Parathyroid adenoma (tissue), 2 donors: ENCODE data around the gene WIPI1.
"Not testable (repeated sequence)": the region's sequence is repeated elsewhere in the genome, so short reads cannot be mapped to it uniquely, and the experiment has no call there.

ENCODE experiments used
- H2AFZ ChIP-seq: fragments of 300-600 bp; sonication (generic); one replicate; pipeline ENCODE4 v1.7.0; 2017; ENCODE audit warnings: antibody characterized with exemption, mild to moderate bottlenecking
- H3K27ac ChIP-seq: fragments of 300-600 bp; sonication (generic); one replicate; pipeline ENCODE4 v1.7.0; 2017
- H3K27me3 ChIP-seq: fragments of 300-600 bp; sonication (generic); one replicate; pipeline ENCODE4 v1.7.0; 2017; ENCODE audit warnings: low read length; ENCODE audit not compliant: control insufficient read depth, insufficient read depth
- H3K36me3 ChIP-seq: fragments of 300-600 bp; sonication (generic); one replicate; pipeline ENCODE4 v1.7.0; 2017; ENCODE audit warnings: low read length; ENCODE audit not compliant: control insufficient read depth, insufficient read depth
- H3K4me1 ChIP-seq: fragments of 300-600 bp; sonication (generic); one replicate; pipeline ENCODE4 v1.7.0; 2017; ENCODE audit warnings: control low read depth
- H3K4me2 ChIP-seq: fragments of 300-600 bp; sonication (generic); one replicate; pipeline ENCODE4 v1.7.0; 2017; ENCODE audit warnings: low read length
- H3K4me3 ChIP-seq: fragments of 300-600 bp; sonication (generic); one replicate; pipeline ENCODE4 v1.7.0; 2017; ENCODE audit warnings: low read depth, low read length
- H3K79me2 ChIP-seq: fragments of 300-600 bp; sonication (generic); one replicate; pipeline ENCODE4 v1.7.0; 2017; ENCODE audit warnings: control low read depth
- H3K9ac ChIP-seq: fragments of 300-600 bp; sonication (generic); one replicate; pipeline ENCODE4 v1.7.0; 2017; ENCODE audit warnings: mild to moderate bottlenecking
- H3K9me3 ChIP-seq: fragments of 300-600 bp; sonication (generic); one replicate; pipeline ENCODE4 v1.7.0; 2017; ENCODE audit warnings: low read length; ENCODE audit not compliant: control insufficient read depth
- CTCF ChIP-seq: fragments of 300-600 bp; sonication (generic); IDR thresholded peaks from one replicate; pipeline ENCODE4 v1.7.0; 2017; ENCODE audit warnings: antibody characterized with exemption, mild to moderate bottlenecking
- donor health status: primary hyperparathyroidism.

WIPI1 gene

GRCh38 chr17:68498479-68499326 is 41.4 kb upstream of the WIPI1 start:
- no peaks in the 10 kb centered on the region for H3K9me3 ChIP-seq
- peak overlapping the region; percentile 26 for H3K4me3 ChIP-seq
- no peaks in the 10 kb centered on the region for H3K27me3 ChIP-seq
- H3K4me1 ChIP-seq: peaks cover 46% of the 10 kb centered on the region
- peak overlapping the region; percentile 60 for H3K4me2 ChIP-seq
- H3K27ac ChIP-seq: peak overlapping the region; percentile 96
- H3K36me3 ChIP-seq: no peaks in the 10 kb centered on the region
- TF ChIP-seq CTCF: no peak
- H3K9ac ChIP-seq: no peak overlapping the region
- H2AFZ ChIP-seq: peak overlapping the region; percentile 69
- no peaks in the 10 kb centered on the region for H3K79me2 ChIP-seq

- no peaks in the 10 kb centered on the region for H3K79me2 ChIP-seq
- H3K4me2 ChIP-seq: peak overlapping the region; percentile 60
- TF ChIP-seq CTCF: no peak
- H3K27me3 ChIP-seq: no peaks in the 10 kb centered on the region
- H3K9me3 ChIP-seq: no peaks in the 10 kb centered on the region
- peaks cover 52% of the 10 kb centered on the region for H3K4me1 ChIP-seq
- H3K9ac ChIP-seq: no peak overlapping the region
- peak overlapping the region; percentile 96 for H3K27ac ChIP-seq
- H2AFZ ChIP-seq: peak overlapping the region; percentile 69
- H3K4me3 ChIP-seq: peak overlapping the region; percentile 26
- no peaks in the 10 kb centered on the region for H3K36me3 ChIP-seq
Observed at GRCh38 chr17:68497885-68498319, 40.6 kb upstream of the WIPI1 start.

GRCh38 chr17:68495081-68495480 is 37.8 kb upstream of the WIPI1 start:
- Histone ChIP-seq H3K9me3 (no peaks in the 10 kb centered on the region), H3K36me3 (no peaks in the 10 kb centered on the region), H3K4me1 (peaks cover 66% of the 10 kb centered on the region), H2AFZ (no peak overlapping the region), H3K9ac (no peak overlapping the region), H3K79me2 (no peaks in the 10 kb centered on the region), H3K27ac (peak overlapping the region; percentile 21), H3K4me2 (no peak overlapping the region), H3K4me3 (no peak overlapping the region), H3K27me3 (no peaks in the 10 kb centered on the region)
- no peak for TF ChIP-seq CTCF

- not testable (repeated sequence) for H3K79me2 ChIP-seq, H3K4me3 ChIP-seq, H3K9ac ChIP-seq, H3K27me3 ChIP-seq, H3K36me3 ChIP-seq, H3K9me3 ChIP-seq
- Histone ChIP-seq H2AFZ (peak overlapping the region; percentile 63), H3K27ac (peak overlapping the region; percentile 79), H3K4me2 (peak overlapping the region; percentile 59), H3K4me1 (peaks cover 43% of the 10 kb centered on the region)
Observed at GRCh38 chr17:68492394-68493054, 35.2 kb upstream of the WIPI1 start.

- Histone ChIP-seq H3K4me3 (no peak overlapping the region), H3K27ac (peak overlapping the region; percentile 79), H3K79me2 (no peaks in the 10 kb centered on the region), H3K9me3 (no peaks in the 10 kb centered on the region), H3K36me3 (no peaks in the 10 kb centered on the region), H2AFZ (peak overlapping the region; percentile 64), H3K4me2 (peak overlapping the region; percentile 59), H3K9ac (no peak overlapping the region), H3K27me3 (no peaks in the 10 kb centered on the region), H3K4me1 (peaks cover 37% of the 10 kb centered on the region)
- no peak for TF ChIP-seq CTCF
Observed at GRCh38 chr17:68491381-68492231, 34.3 kb upstream of the WIPI1 start.
